ENCODE measurements around the gene NHERF1.

Gene NHERF1

DNA sequence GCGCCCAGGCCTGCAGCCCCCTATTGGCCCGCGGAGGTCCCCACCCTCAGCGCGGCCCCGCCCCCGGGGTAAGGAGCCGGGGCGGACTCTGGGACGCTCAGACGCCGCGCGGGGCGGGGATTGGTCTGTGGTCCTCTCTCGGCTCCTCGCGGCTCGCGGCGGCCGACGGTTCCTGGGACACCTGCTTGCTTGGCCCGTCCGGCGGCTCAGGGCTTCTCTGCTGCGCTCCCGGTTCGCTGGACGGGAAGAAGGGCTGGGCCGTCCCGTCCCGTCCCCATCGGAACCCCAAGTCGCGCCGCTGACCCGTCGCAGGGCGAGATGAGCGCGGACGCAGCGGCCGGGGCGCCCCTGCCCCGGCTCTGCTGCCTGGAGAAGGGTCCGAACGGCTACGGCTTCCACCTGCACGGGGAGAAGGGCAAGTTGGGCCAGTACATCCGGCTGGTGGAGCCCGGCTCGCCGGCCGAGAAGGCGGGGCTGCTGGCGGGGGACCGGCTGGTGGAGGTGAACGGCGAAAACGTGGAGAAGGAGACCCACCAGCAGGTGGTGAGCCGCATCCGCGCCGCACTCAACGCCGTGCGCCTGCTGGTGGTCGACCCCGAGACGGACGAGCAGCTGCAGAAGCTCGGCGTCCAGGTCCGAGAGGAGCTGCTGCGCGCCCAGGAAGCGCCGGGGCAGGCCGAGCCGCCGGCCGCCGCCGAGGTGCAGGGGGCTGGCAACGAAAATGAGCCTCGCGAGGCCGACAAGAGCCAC, at the start of gene NHERF1:
Gene NHERF1 (plus strand): TSS at position 100 of the 750 bp plus-strand sequence. CDS start 219 bp downstream, at position 319.
- TF ChIP-seq CTCF (IDR thresholded peaks at IDR 0.05; ENCODE audit: poor library complexity, severe bottlenecking) = peak; percentile 32
- Histone ChIP-seq H3K27me3 (ENCODE audit: insufficient read depth, poor library complexity, severe bottlenecking) (no peaks in the 10 kb centered on the region), H3K4me1 (ENCODE audit: insufficient read depth, poor library complexity, severe bottlenecking) (peaks cover 2% of the 10 kb centered on the region), H3K36me3 (ENCODE audit: low read depth) (peaks cover 10% of the 10 kb centered on the region), H3K4me3 (ENCODE audit: severe bottlenecking) (peak within 1 kb of the TSS; percentile 63), H3K9me3 (ENCODE audit: severe bottlenecking) (no peaks in the 10 kb centered on the region), H3K27ac (ENCODE audit: poor library complexity, severe bottlenecking) (peak within 1 kb of the TSS; percentile 13)
- DNase-seq (ENCODE audit: low spot score) (peak; percentile 95), ATAC-seq (ENCODE audit: low read depth) (peak; percentile 89)

DNA sequence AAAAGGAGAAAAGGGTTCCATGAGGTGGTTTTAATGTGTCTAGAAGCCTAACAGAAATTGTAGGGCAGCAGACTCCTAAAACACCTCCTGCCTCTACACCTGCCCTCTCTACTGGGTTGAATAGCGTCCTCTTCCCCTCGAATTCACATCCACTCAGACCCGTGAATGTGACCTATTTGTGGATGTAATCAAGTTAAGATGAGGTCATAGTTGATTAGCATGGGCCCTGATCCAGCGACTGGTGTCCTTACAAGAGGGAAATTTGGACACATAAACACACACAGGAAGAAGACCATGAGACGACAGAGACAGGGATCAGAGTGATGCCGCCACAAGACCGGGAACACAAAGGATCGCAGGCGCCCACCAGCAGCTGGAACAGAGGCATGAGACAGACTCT, 49.2 kb upstream of the NHERF1 start:
- Histone ChIP-seq H3K27ac (ENCODE audit: poor library complexity, severe bottlenecking) (no peak overlapping the region), H3K9me3 (ENCODE audit: severe bottlenecking) (no peaks in the 10 kb centered on the region), H3K4me1 (ENCODE audit: insufficient read depth, poor library complexity, severe bottlenecking) (no peaks in the 10 kb centered on the region), H3K4me3 (ENCODE audit: severe bottlenecking) (no peak overlapping the region), H3K27me3 (ENCODE audit: insufficient read depth, poor library complexity, severe bottlenecking) (peaks cover 19% of the 10 kb centered on the region), H3K36me3 (ENCODE audit: low read depth) (no peaks in the 10 kb centered on the region)
- no peak for TF ChIP-seq CTCF (IDR thresholded peaks at IDR 0.05; ENCODE audit: poor library complexity, severe bottlenecking)
- ATAC-seq (ENCODE audit: low read depth) (no peak), DNase-seq (ENCODE audit: low spot score) (no peak)

DNA sequence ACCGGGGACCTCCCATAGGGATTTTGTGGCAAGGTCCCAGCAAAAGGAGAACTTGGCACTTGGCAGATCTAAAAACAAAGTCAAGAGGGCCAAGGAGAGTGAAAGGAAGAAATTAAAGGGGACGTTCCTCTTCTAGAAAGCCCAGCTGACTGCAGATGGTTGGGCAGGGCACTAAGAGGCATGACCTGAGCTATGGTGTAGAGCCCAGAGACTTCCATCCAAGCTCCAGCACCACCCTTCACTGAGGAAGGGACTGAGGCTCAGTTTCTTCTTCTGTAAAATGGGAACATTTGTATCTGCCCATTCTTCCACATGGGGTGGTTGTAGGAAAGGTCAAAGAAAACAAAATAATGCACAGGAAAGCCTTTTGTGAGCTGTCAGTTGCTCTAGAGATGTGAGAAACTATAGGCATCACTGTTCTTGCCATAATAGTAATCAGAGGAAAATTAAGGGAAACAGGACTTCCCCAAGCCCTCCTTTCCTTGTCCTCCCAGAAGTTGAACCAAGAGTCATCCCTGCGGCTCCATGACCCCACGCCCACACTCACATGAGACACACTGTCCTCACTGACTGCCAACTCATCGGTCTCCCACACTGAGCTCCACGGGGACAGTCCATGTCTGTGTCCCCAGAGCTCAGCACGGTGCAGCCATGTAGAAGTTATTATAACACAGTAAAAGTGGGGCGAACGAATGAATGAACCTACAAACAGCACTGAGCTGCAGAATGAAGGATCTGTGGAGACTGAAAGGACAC, 46.1 kb upstream of the NHERF1 start:
- no peak for TF ChIP-seq CTCF (IDR thresholded peaks at IDR 0.05; ENCODE audit: poor library complexity, severe bottlenecking)
- ATAC-seq (ENCODE audit: low read depth) (no peak), DNase-seq (ENCODE audit: low spot score) (no peak)
- H3K27me3 ChIP-seq (ENCODE audit: insufficient read depth, poor library complexity, severe bottlenecking) = peaks cover 16% of the 10 kb centered on the region
- no peaks in the 10 kb centered on the region for H3K4me1 ChIP-seq (ENCODE audit: insufficient read depth, poor library complexity, severe bottlenecking)
- H3K36me3 ChIP-seq (ENCODE audit: low read depth) = no peaks in the 10 kb centered on the region
- H3K27ac ChIP-seq (ENCODE audit: poor library complexity, severe bottlenecking) = no peak overlapping the region
- H3K9me3 ChIP-seq (ENCODE audit: severe bottlenecking) = no peaks in the 10 kb centered on the region
- no peak overlapping the region for H3K4me3 ChIP-seq (ENCODE audit: severe bottlenecking)

DNA sequence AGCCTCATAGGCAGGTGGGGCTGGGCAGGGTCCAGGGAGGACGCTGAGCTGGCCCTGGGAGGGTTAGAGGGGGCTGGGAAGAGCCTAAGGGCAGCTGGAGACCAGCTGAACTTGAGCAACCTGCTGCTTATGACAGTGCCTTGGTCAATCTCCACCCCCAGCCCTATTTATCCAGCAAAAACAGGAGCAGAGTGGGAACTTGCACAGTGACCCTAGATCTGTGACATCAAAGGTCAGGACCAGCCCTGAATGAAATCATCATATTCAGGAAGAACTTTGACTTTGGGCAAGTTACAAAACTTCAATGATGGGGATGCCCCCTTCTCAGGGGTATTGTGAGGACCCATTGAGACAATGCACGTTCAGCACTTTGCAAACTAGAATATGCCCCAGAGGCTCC, 45.1 kb upstream of the NHERF1 start:
- Histone ChIP-seq H3K4me3 (ENCODE audit: severe bottlenecking) (no peak overlapping the region), H3K27ac (ENCODE audit: poor library complexity, severe bottlenecking) (no peak overlapping the region), H3K36me3 (ENCODE audit: low read depth) (no peaks in the 10 kb centered on the region), H3K9me3 (ENCODE audit: severe bottlenecking) (no peaks in the 10 kb centered on the region), H3K27me3 (ENCODE audit: insufficient read depth, poor library complexity, severe bottlenecking) (peaks cover 13% of the 10 kb centered on the region), H3K4me1 (ENCODE audit: insufficient read depth, poor library complexity, severe bottlenecking) (no peaks in the 10 kb centered on the region)
- no peak for TF ChIP-seq CTCF (IDR thresholded peaks at IDR 0.05; ENCODE audit: poor library complexity, severe bottlenecking)
- no peak for ATAC-seq (ENCODE audit: low read depth)
- DNase-seq (ENCODE audit: low spot score) = no peak
